Measurements from ENCODE around the gene FAM110C.
"Not testable (repeated sequence)": the region's sequence is repeated elsewhere in the genome, so short reads cannot be mapped to it uniquely, and the experiment has no call there.

Gene FAM110C

GRCh38 chr2:22244-22643 lies 24.1 kb downstream of the FAM110C start:
- not testable (repeated sequence) for H3K9ac ChIP-seq (ENCODE audit: low read length); H3K9me3 ChIP-seq (ENCODE audit: low read length); H3K36me3 ChIP-seq (ENCODE audit: insufficient read depth, low read length); H3K4me1 ChIP-seq (ENCODE audit: insufficient read depth, low read length); H3K4me3 ChIP-seq (ENCODE audit: low read depth in 1 of 2, low read length in 2 of 2); H3K27me3 ChIP-seq (ENCODE audit: control insufficient read depth in 1 of 2, insufficient read depth in 2 of 2, low read length in 2 of 2); H3K27ac ChIP-seq (ENCODE audit: low read depth, low read length)

- H3K9ac ChIP-seq (ENCODE audit: low read length); H3K27me3 ChIP-seq (ENCODE audit: control insufficient read depth in 1 of 2, insufficient read depth in 2 of 2, low read length in 2 of 2); H3K36me3 ChIP-seq (ENCODE audit: insufficient read depth, low read length); H3K9me3 ChIP-seq (ENCODE audit: low read length); H3K27ac ChIP-seq (ENCODE audit: low read depth, low read length); H3K4me1 ChIP-seq (ENCODE audit: insufficient read depth, low read length); H3K4me3 ChIP-seq (ENCODE audit: low read depth in 1 of 2, low read length in 2 of 2): not testable (repeated sequence)
Measured at GRCh38 chr2:20259-20658, 26.0 kb downstream of the FAM110C start.

- Histone ChIP-seq H3K9me3 (ENCODE audit: low read length) (no peaks in the 10 kb centered on the region), H3K4me3 (ENCODE audit: low read depth in 1 of 2, low read length in 2 of 2) (no peak overlapping the region), H3K27ac (ENCODE audit: low read depth, low read length) (no peak overlapping the region), H3K9ac (ENCODE audit: low read length) (no peak overlapping the region), H3K36me3 (ENCODE audit: insufficient read depth, low read length) (no peaks in the 10 kb centered on the region), H3K27me3 (ENCODE audit: control insufficient read depth in 1 of 2, insufficient read depth in 2 of 2, low read length in 2 of 2) (no peaks in the 10 kb centered on the region), H3K4me1 (ENCODE audit: insufficient read depth, low read length) (no peaks in the 10 kb centered on the region)
Measured at GRCh38 chr2:19505-19904, 26.8 kb downstream of the FAM110C start.

GRCh38 chr2:18402-19271 lies 27.7 kb downstream of the FAM110C start:
- no peaks in the 10 kb centered on the region for H3K36me3 ChIP-seq (ENCODE audit: insufficient read depth, low read length)
- no peaks in the 10 kb centered on the region for H3K4me1 ChIP-seq (ENCODE audit: insufficient read depth, low read length)
- no peaks in the 10 kb centered on the region for H3K27me3 ChIP-seq (ENCODE audit: control insufficient read depth in 1 of 2, insufficient read depth in 2 of 2, low read length in 2 of 2)
- H3K4me3 ChIP-seq (ENCODE audit: low read depth in 1 of 2, low read length in 2 of 2) = no peak overlapping the region
- no peaks in the 10 kb centered on the region for H3K9me3 ChIP-seq (ENCODE audit: low read length)
- no peak overlapping the region for H3K27ac ChIP-seq (ENCODE audit: low read depth, low read length)
- H3K9ac ChIP-seq (ENCODE audit: low read length) = no peak overlapping the region

- H3K4me1 ChIP-seq (ENCODE audit: insufficient read depth, low read length); H3K27ac ChIP-seq (ENCODE audit: low read depth, low read length); H3K4me3 ChIP-seq (ENCODE audit: low read depth in 1 of 2, low read length in 2 of 2); H3K9ac ChIP-seq (ENCODE audit: low read length); H3K36me3 ChIP-seq (ENCODE audit: insufficient read depth, low read length); H3K9me3 ChIP-seq (ENCODE audit: low read length); H3K27me3 ChIP-seq (ENCODE audit: control insufficient read depth in 1 of 2, insufficient read depth in 2 of 2, low read length in 2 of 2): not testable (repeated sequence)
Measured at GRCh38 chr2:15916-16315, 30.4 kb downstream of the FAM110C start.

- no peak overlapping the region for H3K9ac ChIP-seq (ENCODE audit: low read length)
- no peaks in the 10 kb centered on the region for H3K27me3 ChIP-seq (ENCODE audit: control insufficient read depth in 1 of 2, insufficient read depth in 2 of 2, low read length in 2 of 2)
- H3K27ac ChIP-seq (ENCODE audit: low read depth, low read length) = no peak overlapping the region
- H3K4me1 ChIP-seq (ENCODE audit: insufficient read depth, low read length) = no peaks in the 10 kb centered on the region
- H3K4me3 ChIP-seq (ENCODE audit: low read depth in 1 of 2, low read length in 2 of 2) = no peak overlapping the region
- H3K9me3 ChIP-seq (ENCODE audit: low read length) = no peaks in the 10 kb centered on the region
- no peaks in the 10 kb centered on the region for H3K36me3 ChIP-seq (ENCODE audit: insufficient read depth, low read length)
Measured at GRCh38 chr2:11248-11941, 34.9 kb downstream of the FAM110C start.

- Histone ChIP-seq H3K4me1 (ENCODE audit: insufficient read depth, low read length) (no peaks in the 10 kb centered on the region), H3K9me3 (ENCODE audit: low read length) (no peaks in the 10 kb centered on the region), H3K27ac (ENCODE audit: low read depth, low read length) (no peak overlapping the region), H3K4me3 (ENCODE audit: low read depth in 1 of 2, low read length in 2 of 2) (no peak overlapping the region), H3K9ac (ENCODE audit: low read length) (no peak overlapping the region), H3K36me3 (ENCODE audit: insufficient read depth, low read length) (no peaks in the 10 kb centered on the region), H3K27me3 (ENCODE audit: control insufficient read depth in 1 of 2, insufficient read depth in 2 of 2, low read length in 2 of 2) (no peaks in the 10 kb centered on the region)
Measured at GRCh38 chr2:10222-10875, 36.0 kb downstream of the FAM110C start.

Data from muscle layer of colon (tissue), 2 donors.